SW480 (cell line): ENCODE data around the gene MPV17L2.
A peak's percentile ranks its signal among the peaks of the same experiment; 100 is the strongest.
"Not testable (repeated sequence)": the region's sequence is repeated elsewhere in the genome, so short reads cannot be mapped to it uniquely, and the experiment has no call there.

Experiments used
- DNase-seq: peaks from one replicate; pipeline ENCODE4 v3.0.0-alpha.2; 2016; ENCODE audit warnings: low spot score

The MPV17L2 gene

GRCh38 chr19:18193388-18194180 lies 566 bp downstream of the MPV17L2 start:
- DNase-seq: no peak

GRCh38 chr19:18194181-18194530 lies 1.1 kb downstream of the MPV17L2 start:
- DNase-seq: no peak

GRCh38 chr19:18194554-18195238 lies 1.7 kb downstream of the MPV17L2 start:
- no peak for DNase-seq

DNA sequence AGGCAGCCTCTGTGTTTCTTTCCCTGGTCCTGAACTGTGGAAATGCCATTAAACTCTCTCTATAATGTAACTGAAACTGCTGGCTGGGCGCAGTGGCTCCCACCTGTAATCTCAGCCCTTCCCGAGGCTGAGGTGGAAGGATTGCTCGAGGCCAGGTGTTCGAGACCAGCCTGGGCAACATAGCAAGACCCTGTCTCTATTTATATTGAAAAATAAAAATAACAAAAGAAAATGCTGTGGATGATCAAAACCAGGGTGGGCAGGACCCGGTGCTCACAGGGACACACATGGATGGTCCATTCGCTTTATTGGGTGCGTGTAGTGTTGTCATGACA lies 3.5 kb downstream of the MPV17L2 start:
- DNase-seq: no peak

GRCh38 chr19:18197306-18197705 lies 4.3 kb downstream of the MPV17L2 start:
- no peak for DNase-seq

- DNase-seq: no peak
Measured at GRCh38 chr19:18197941-18198340, 4.9 kb downstream of the MPV17L2 start.

GRCh38 chr19:18198374-18198773 lies 5.4 kb downstream of the MPV17L2 start:
- no peak for DNase-seq

DNA sequence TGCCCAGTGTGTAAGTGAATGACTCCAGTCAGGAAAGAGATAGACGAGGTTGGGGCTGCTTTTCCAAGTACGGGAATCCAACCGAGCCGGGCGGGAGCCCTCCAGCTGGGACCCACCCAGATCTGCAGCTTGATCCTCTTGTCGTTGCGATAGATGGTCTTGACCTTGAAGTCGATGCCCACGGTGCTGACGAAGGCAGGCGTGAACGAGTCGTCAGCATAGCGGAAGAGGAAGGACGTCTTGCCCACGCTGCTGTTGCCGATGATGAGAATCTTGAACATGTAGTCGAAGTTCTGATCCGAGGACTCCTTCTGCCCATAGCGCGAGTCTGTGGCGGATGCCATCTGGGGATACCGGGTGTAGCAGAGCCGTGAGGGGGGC lies 9.4 kb downstream of the MPV17L2 start:
- no peak for DNase-seq

GRCh38 chr19:18202778-18203407 lies 9.9 kb downstream of the MPV17L2 start:
- DNase-seq: no peak

GRCh38 chr19:18203408-18203862 lies 10.4 kb downstream of the MPV17L2 start:
- no peak for DNase-seq

DNA sequence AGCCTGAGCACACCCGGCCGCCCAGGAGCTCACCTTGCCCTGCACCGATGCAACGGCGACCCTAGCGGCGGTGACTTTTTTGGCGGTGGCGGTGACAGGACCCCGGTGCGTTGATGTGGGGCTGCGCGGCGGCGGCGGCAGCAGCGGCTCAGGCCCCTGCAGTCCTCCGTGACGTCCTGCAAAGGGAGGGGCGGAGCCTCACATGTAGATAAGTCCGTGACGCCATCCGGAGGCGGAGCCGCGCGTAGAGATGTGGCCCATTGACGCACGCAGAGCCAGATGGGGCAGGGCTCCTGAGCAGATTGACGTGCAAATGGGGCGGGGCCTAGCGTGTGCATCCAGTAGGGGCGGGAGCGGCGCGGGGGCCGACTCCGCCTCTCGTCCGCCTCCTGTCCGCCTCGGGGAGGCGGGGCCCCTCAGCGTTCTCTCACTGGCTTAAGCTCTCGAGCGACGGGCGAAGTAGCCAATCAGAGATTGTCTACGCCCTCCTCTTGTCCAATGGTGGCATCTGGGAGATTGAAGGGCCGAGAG lies 10.9 kb downstream of the MPV17L2 start, which contains the start of gene RAB3A:
RAB3A (minus strand) TSS at position 180 of the 531 bp plus-strand sequence. CDS start 1,302 bp downstream, outside the sequence.
- DNase-seq: peak; percentile 100

DNA sequence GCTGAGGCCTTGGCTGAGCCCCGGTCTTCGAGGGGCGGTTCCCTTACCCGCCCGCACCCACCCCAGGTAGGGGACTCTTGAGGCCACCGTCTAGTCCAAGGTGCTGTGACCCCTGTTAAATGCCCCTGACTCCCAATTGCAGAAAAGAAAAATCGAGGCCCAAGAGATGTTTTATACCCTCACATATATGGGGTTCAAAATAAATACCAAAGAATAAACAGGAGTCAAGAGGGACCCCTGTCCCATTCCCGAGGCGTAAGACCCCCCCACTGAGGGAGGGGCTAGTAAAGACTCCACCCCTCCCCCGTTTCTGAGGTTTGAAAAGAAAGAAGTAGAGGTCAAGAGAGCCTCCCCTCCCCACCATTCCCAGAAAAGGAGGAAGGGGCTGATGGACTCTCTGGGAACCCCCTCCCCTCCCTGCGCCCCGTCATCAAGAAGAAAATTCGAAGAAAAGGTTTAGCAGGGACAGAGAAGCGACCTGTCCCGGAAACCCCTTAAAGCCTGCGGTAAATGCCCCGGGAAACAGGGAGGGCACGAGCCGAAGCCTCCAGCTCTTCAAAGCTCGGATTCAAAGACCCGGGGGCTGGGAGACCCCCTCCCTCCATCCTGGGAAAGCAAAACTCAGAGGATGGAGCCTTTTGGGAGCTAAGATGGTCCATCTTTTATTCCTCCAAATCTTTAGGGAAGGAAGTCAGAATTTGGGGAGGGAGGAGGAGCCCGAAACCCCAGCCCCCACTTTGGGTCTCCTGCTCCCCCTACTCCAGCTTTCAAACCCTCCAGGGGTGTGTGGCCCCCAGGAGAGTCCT lies 11.6 kb downstream of the MPV17L2 start:
- no peak for DNase-seq

DNA sequence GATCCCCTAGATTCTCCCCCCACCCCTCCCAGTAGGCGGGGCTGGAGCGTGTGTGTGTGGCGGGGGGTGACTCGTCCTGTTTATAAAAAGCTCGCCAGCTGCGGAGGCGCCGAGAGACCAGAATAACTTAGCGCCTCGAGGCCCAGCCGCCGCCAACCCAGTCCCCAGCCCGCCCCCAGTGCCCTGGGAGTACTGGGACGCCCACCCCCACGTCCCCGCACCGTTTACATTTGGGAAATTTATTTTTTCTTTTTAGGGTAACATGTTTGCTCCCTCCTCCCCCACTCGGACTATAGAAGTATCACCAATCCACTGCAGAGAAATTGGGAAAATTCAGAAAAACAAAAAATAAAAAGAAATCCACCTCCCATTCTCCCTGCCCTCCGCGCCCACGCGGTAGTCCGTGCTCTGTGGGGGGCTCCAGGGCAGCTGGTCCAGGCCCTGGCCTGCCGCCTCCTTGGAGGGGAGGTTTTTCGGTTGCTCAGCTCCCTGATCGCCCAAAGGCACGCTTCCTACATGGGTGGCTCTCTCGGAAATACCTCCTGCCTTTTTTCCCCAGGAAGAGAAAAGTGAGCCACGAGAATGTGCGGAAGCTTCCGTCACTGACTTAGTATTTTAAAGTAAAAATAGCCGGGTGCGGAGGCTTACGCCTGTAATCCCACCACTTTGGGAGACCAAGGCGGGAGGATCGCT lies 12.3 kb downstream of the MPV17L2 start:
- no peak for DNase-seq

DNA sequence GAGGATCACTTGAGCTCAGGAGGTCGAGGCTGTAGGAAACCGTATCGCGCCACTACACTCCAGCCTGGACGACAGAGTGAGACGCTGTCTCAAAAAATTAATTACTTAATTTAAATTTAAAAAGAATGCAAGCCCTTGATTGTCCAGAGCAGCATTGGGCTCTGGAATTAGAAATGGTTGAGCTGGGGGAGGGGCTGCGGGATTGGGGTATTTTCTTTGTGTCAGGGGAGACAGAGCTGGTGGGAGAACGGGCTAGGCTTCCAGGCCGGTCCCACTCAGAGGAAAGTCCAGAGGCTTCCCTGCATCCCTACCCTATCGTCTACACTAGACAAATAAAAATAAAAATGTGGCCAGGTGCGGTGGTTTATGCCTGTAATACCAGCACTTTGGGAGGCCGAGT lies 13.0 kb downstream of the MPV17L2 start:
- DNase-seq: no peak

- DNase-seq: no peak
Measured at GRCh38 chr19:18208098-18208951, 15.3 kb downstream of the MPV17L2 start.

- DNase-seq: not testable (repeated sequence)
Measured at GRCh38 chr19:18209912-18210311, 16.9 kb downstream of the MPV17L2 start.

- no peak for DNase-seq
Measured at GRCh38 chr19:18211683-18212082, 18.7 kb downstream of the MPV17L2 start.

DNA sequence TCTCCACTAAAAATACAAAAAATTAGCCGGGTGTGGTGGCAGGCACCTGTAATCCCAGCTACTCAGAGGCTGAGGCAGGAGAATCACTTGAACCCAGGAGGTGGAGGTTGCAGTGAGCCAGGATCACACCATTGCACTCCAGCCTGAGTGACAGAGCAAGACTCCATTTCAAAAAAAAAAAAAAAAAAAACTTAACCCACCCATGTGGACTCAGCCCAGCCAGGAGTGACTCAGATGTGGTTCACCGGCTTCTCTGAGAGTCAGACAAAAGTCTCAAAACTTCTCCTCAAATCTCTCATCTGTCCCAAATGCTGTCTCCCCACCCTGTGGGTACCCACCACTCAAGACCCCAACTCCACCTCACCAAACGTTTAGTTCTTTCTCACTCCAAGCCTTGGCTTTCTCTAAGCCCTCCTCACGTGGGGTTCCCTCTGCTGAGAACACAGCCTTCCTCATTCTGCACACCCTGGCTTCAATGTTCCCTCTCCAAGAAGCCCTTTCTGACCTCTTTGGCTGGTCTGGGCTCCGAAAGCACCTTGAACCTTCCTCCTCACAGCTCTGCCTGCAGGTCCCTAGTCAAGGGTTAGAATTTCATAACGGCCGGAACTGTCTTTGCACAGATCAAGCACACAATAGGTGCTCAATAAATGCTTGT lies 21.9 kb downstream of the MPV17L2 start:
- no peak for DNase-seq

GRCh38 chr19:18216789-18217188 lies 23.8 kb downstream of the MPV17L2 start:
- no peak for DNase-seq

- no peak for DNase-seq
Measured at GRCh38 chr19:18218159-18218558, 25.1 kb downstream of the MPV17L2 start.
